UCSD-AML1 (cell line): Measurements from ENCODE around the gene CCDC78.

Experiments
- DNase-seq: peaks from one replicate; lab custom pipeline; 2025; ENCODE audit not compliant: unreplicated experiment; lab: John Stamatoyannopoulos, UW

The CCDC78 gene

GRCh38 chr16:740459-740763, 14.2 kb upstream of the CCDC78 start:
- no peak for DNase-seq

GRCh38 chr16:739560-740458, 13.6 kb upstream of the CCDC78 start:
- no peak for DNase-seq

- DNase-seq = no peak
These were observed 10.8 kb upstream of the CCDC78 start for GRCh38 chr16:736936-737481.

DNA sequence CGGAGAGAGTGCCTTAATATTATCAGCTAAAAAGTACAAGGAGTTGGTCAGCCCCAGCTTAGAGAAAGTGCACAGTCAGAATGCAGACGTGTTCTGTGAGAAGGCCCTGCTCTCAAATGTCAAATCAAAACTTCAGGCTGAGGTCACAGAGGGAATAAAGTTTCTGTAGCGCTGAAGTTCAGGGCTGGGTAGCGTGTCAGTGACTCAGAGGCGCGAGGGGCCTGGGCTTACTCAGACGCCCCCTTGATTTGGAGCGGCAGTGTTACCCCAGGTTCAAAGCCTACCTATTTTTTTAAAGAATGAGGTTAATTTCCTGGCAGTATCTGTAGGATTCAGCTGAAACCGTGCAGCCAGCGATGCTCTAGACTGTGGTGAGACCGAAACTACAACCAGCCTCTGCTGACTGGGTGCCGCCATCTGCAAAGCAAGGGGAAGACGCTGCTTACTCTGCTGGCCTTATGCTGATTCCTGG, 9.8 kb upstream of the CCDC78 start:
- DNase-seq = no peak

GRCh38 chr16:734981-735881, 9.0 kb upstream of the CCDC78 start:
- no peak for DNase-seq

DNA sequence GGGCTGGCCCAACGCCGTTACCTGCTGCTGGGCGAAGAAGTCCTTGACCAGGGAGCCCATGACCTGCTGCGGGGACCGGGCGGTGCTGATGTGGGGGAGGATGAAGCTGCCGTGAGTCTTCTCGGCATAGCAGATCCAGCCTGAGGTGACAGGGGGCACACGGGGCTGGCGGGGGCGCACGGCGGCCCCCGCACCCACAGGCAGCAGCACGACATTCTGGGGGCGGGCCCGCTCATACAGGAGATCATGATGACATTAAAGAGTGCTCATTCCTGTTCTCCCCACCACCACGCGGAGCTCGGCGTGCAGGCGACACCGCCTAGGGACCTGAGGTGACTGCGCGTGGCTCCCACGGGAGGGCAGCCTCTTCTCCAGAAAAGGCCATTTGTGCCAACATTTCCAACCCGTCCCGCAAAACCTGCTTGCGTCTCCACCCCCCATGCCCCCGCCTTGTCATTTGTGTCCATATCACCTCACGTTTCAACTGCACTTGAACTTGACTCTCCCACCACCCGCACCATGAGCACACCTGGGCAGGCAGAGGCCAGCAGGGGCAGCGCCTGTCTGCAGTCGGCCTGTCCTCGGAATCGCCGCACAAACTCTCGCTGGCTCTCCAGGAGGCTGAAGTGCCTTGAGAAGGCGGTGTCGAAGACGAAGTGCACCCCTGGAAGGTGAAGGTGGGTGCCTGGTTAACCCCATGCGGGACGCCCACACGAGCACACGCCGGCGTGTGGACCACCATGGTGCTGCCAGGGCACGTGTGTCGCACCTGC, 8.2 kb upstream of the CCDC78 start:
- no peak for DNase-seq

GRCh38 chr16:733382-734207, 7.4 kb upstream of the CCDC78 start:
- DNase-seq = peak; percentile 19

- DNase-seq = no peak
These were observed 6.7 kb upstream of the CCDC78 start for GRCh38 chr16:732936-733335.

DNA sequence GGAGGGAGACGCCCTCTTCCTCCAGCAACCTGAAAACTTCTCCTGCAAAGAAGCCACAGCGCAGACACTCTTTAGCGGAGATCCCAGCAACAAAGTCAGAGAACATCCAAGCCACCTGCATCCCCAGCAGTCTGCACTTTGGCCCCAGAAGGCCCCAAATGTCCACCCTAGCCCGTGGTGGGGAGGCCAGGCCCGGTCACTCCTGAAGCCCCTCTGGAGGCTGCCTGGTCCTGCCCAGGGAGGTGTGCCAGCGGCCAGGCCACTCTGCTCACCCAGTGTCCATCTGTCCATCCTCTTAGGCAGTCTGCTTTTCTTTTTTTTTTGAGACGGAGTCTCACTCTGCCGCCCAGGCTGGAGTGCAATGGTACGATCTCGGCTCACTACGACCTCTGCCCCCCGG, 6.1 kb upstream of the CCDC78 start:
- no peak for DNase-seq

GRCh38 chr16:730666-731509, 4.6 kb upstream of the CCDC78 start:
- DNase-seq = no peak

DNA sequence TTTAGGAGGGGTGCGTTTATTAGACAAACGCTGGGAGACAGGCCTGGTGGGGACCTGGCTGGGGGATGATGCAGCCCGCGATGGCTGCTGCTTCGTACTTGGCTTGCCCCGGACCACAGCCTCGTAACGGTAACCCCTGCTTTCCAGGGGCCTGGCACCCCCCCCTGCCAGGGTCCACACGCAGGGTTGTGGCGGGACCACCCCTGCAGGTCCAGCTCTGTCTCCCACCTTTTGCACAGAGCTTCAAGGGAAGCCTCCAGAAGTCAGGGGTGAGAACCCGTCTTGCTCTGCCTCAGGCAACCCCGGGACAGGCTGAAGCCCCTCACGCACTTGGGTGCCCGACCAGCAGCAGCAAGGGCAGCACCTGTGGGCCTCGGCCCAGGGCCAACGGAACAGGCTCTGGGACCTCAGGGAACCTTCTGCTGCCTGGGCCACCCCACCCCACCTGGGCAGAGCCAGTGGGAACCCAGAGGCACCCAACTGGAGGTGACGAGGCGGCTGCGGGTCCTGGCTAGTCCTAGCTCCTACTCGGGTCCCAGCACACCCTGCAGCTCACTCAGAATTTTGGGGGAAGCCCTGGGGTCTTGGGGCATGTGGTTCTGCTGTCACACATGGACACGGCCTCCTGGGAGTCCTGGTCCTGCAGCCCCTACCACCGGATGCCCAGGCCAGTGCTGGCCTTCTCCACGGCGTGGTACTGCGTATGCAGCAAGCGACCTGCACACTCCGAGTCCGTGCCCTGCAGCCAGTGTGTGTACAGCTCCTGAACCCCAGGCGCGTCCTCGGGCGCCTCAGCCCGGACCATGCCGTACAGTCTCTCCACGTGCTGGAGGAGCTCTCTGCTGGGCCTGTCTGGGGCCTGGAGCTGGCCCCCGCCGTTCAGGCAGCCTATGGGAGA, 3.8 kb upstream of the CCDC78 start:
- no peak for DNase-seq

- DNase-seq = no peak
These were observed 2.9 kb upstream of the CCDC78 start for GRCh38 chr16:728890-729744.

DNA sequence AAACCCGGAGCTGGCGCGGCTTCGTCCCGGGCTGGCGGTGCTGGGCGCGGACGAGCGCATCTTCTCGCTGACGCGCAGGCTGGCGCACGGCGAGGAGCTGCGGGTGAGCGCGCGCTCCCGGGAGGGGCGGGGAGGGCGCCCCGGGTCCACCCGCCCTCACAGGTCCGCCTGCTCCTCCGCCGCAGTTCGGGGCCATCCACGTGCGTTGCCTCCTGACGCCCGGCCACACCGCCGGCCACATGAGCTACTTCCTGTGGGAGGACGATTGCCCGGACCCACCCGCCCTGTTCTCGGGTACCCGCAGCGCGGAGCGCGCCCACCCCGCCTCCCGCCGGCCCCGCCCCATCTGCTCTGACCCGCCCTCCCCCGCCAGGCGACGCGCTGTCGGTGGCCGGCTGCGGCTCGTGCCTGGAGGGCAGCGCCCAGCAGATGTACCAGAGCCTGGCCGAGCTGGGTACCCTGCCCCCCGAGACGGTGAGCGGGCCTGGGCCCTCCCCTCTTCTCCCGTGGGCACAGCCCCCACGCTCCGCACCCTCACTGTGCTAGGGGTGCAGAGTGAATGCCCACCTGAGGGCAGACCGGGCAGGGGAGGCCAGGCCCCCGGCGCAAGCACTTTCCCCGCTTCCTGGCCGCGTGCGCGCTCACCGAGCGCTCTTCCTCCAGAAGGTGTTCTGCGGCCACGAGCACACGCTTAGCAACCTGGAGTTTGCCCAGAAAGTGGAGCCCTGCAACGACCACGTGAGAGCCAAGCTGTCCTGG, 2.1 kb upstream of the CCDC78 start:
- peak; percentile 53 for DNase-seq

DNA sequence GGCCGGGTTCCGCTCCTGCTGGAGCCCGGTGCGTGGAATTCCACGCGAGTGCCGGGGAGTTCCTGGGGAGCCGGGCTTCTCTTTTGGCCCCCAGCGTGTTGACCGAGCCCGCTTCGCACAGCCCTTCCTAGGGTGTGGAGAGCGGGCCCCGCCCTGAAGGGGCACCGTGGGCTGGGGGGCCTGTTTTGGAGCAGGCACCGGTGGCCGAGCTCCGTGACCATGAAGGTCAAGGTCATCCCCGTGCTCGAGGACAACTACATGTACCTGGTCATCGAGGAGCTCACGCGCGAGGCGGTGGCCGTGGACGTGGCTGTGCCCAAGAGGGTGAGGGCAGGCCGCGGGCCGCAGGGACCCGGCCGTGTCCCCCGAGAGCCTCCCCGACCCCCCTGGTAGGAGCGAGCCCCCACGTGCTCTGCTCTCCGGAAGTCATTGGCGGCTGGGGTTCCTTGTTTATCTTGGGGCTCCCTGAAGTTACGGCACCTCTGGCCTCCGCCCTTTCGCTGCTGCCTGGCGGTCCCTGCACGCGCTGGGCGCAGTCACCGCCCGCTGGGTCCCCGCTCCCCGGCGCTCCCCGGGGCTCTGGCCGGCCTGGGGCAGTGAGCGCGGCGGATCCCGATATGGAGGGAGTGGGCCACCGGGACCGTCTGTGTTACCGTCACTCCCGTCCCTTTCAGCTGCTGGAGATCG, 1.2 kb upstream of the CCDC78 start:
- DNase-seq = no peak

DNA sequence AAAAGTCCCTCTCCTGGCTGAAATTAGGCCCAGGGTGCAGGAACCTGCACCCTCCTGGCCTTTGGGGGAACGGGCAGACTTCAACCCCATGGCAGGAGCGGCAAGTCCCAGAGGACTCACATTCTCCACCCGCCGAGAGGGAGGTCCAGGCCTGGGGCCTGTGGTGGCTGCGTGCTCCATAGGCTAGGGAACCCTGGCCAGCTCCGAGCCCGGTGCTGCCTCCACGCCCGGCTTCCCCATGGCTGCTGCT, 130 bp downstream of the CCDC78 start:
- no peak for DNase-seq

DNA sequence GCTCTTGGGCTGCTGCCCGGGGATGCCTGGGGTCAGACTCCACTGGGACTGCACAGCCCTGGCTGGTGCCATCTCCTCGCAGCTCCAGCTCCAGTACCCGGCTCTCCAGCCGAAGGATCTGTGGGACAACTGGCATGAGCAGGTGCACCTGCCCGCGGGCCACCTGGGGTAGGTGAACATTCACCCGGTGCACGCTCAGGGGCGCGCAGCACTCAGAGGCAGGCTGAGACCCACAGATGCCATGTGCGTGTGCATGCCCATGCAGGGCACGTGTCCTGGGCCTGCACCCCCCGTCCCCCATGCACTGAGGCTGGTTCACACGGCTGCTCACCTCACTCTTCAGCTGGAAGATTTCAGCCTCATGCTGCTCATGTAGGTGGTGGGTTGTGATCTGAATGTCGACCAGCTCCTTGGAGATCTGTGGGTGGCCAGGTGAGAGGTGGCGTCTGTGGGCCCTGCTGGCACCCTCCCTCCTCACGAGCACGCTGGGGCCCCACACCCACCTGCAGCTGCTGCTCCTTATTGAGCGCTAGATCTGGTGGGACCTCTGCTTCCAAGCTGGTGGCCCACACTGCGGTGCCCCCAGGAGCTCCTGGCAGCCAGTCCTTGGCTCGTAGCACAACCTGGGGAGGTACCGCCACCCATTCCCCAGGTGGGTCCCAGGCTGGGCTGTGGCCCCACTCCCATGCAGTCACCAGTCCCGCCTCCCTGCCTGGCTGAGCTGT, 618 bp downstream of the CCDC78 start:
- no peak for DNase-seq
